Stimulated activated CD4-positive, alpha-beta T cell treated with anti-CD3 and anti-CD28 coated beads, Interleukin-4, amount 100 ng/mL, for 1 hour (primary cell): ENCODE data around the gene IL17RA.
"Not testable (repeated sequence)": the region's sequence is repeated elsewhere in the genome, so short reads cannot be mapped to it uniquely, and the experiment has no call there.

ENCODE experiments used
- DNase-seq: peaks from one replicate; pipeline ENCODE4 v3.0.0-alpha.2; 2020

IL17RA gene

GRCh38 chr22:17121233-17122195 lies 36.7 kb downstream of the IL17RA start, which contains the start of gene TMEM121B:
TMEM121B (minus strand) TSS chr22:17121360; CDS start chr22:17121127, 233 bp downstream.
- DNase-seq = peak; percentile 33

GRCh38 chr22:17130199-17130598 lies 45.4 kb downstream of the IL17RA start:
- no peak for DNase-seq

GRCh38 chr22:17131686-17132085 lies 46.9 kb downstream of the IL17RA start:
- DNase-seq = no peak

- no peak for DNase-seq
Measured at GRCh38 chr22:17132112-17132511, 47.3 kb downstream of the IL17RA start.

GRCh38 chr22:17133137-17133536 lies 48.3 kb downstream of the IL17RA start:
- no peak for DNase-seq

GRCh38 chr22:17135153-17135760 lies 50.5 kb downstream of the IL17RA start:
- DNase-seq = no peak

GRCh38 chr22:17137170-17137569 lies 52.4 kb downstream of the IL17RA start:
- no peak for DNase-seq

- no peak for DNase-seq
Measured at GRCh38 chr22:17137861-17138425, 53.1 kb downstream of the IL17RA start.

GRCh38 chr22:17138513-17138912 lies 53.7 kb downstream of the IL17RA start:
- no peak for DNase-seq

- no peak for DNase-seq
Measured at GRCh38 chr22:17140022-17140421, 55.2 kb downstream of the IL17RA start.

GRCh38 chr22:17140826-17141766 lies 56.3 kb downstream of the IL17RA start:
- no peak for DNase-seq

GRCh38 chr22:17143101-17143500 lies 58.3 kb downstream of the IL17RA start:
- DNase-seq = no peak

GRCh38 chr22:17143826-17144225 lies 59.0 kb downstream of the IL17RA start:
- no peak for DNase-seq

- no peak for DNase-seq
Measured at GRCh38 chr22:17145021-17145680, 60.4 kb downstream of the IL17RA start.

- not testable (repeated sequence) for DNase-seq
Measured at GRCh38 chr22:17147458-17147857, 62.7 kb downstream of the IL17RA start.

- no peak for DNase-seq
Measured at GRCh38 chr22:17149076-17149815, 64.4 kb downstream of the IL17RA start.

GRCh38 chr22:17152340-17152739 lies 67.5 kb downstream of the IL17RA start:
- DNase-seq = no peak

GRCh38 chr22:17152971-17153370 lies 68.2 kb downstream of the IL17RA start:
- no peak for DNase-seq

- no peak for DNase-seq
Measured at GRCh38 chr22:17155941-17156340, 71.1 kb downstream of the IL17RA start.

GRCh38 chr22:17157714-17158113 lies 72.9 kb downstream of the IL17RA start:
- DNase-seq = no peak

- DNase-seq = no peak
Measured at GRCh38 chr22:17158176-17158567, 73.4 kb downstream of the IL17RA start.
